Heart left ventricle (tissue), 13 donors: ENCODE data around the gene GNRH2.

ENCODE experiments used
- POLR2A ChIP-seq, 2 donors: fragments of 450-650 bp; IDR thresholded peaks; one replicate each; pipeline ENCODE4 v1.6.1; 2017; ENCODE audit warnings: antibody characterized with exemption in 2 of 2, mild to moderate bottlenecking in 2 of 2, moderate library complexity in 2 of 2
- TF ChIP-seq, protein P1 (sequence below), 12 donors: fragments of 200-600 bp; sonication (generic) in 4 of 12; IDR thresholded peaks; one replicate each; pipeline versions ENCODE4 v1.5.0 to v1.8.0; 2018 to 2022; ENCODE audit warnings: antibody characterized with exemption in 12 of 12, mild to moderate bottlenecking in 5 of 12
- donor health status: ischemic (EF 13 %, LVEDD 7.1; RV severe dilation, severe dysfunction).
- donor health status: DM: no; HTN: yes; CAD: no.
- donor health status: DM: no; HTN: no; CAD: no.
- donor health status: ischemic (EF 25% LVEDD 6.9; RV normal size, moderate dysfunction).
- donor health status: ischemic (EF 25% LVEDD 5.7; RV mildly dilated, moderate dysfunction).
- donor health status: ischemic (EF 35%, LVEDD 5.7; RV mildly dilated, moderate dysfunction).
- donor health status: nonischemic (EF 11% LVEDD 7.7; RV severe dilation, severe dysfunction).
- donor health status: DM: yes; HTN: yes; CAD: no.
- donor health status: PGD.
- donor health status: ischemic (EF 29% LVEDD 5.4; RV normal size, mild dysfunction).
- donor health status: nonischemic (EF 23%, LVEDD 6.1; RV moderate dilation, normal function).

DNA sequence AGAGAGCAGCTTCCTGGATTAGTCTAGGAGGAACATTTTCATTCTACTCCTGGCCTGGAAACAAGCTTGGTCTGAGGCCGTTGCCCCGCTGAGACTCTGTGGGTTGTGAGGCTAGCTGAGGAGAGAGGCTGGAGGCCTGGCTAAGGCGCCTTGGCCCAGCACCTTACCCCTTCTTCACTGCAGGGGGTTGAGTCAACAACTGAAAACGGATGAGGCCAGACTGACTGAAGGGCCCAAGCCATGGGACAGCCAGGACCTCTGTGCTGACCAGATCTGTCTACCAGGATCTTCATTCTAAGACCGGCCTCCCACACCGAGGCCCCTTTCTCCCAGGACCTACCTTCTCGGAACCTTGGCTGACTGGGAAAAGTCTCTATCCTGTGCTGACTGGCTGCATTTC, 44.6 kb downstream of the GNRH2 start:
- TF ChIP-seq, protein P1, sequence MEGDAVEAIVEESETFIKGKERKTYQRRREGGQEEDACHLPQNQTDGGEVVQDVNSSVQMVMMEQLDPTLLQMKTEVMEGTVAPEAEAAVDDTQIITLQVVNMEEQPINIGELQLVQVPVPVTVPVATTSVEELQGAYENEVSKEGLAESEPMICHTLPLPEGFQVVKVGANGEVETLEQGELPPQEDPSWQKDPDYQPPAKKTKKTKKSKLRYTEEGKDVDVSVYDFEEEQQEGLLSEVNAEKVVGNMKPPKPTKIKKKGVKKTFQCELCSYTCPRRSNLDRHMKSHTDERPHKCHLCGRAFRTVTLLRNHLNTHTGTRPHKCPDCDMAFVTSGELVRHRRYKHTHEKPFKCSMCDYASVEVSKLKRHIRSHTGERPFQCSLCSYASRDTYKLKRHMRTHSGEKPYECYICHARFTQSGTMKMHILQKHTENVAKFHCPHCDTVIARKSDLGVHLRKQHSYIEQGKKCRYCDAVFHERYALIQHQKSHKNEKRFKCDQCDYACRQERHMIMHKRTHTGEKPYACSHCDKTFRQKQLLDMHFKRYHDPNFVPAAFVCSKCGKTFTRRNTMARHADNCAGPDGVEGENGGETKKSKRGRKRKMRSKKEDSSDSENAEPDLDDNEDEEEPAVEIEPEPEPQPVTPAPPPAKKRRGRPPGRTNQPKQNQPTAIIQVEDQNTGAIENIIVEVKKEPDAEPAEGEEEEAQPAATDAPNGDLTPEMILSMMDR (IDR thresholded peaks at IDR 0.05), result no peak
- TF ChIP-seq POLR2A (IDR thresholded peaks at IDR 0.05), result no peak
